ENCODE results near the gene PARD6B. TPM values are rescaled to one million over a fixed set of nuclear protein-coding genes. Genes with fewer than 3 reads are reported as not detected.

Gene PARD6B
- total and polyA plus RNA-seq, 4 donors = 0.92 to 2.6 (median 1.6) TPM

GRCh38 chr20:50801747-50802125, 70.4 kb downstream of the PARD6B start:
- intact Hi-C loops (cut with DNase I) = no loop called here
- Histone ChIP-seq H3K36me3 (ENCODE audit: control insufficient read depth in 1 of 2, insufficient read depth in 2 of 2, low read length in 1 of 2) (no peaks in the 10 kb centered on the region), H3K9me3 (ENCODE audit: control insufficient read depth, low read length) (no peaks in the 10 kb centered on the region), H3K27me3 (ENCODE audit: control insufficient read depth in 1 of 2, insufficient read depth in 2 of 2, low read length in 1 of 2) (no peaks in the 10 kb centered on the region), H3K27ac (ENCODE audit: low read depth in 1 of 2, low read length in 2 of 2) (no peak overlapping the region), H3K4me3 (ENCODE audit: low read length in 2 of 2) (no peak overlapping the region), H3K4me1 (ENCODE audit: control insufficient read depth in 1 of 2, insufficient read depth in 2 of 2, low read length in 2 of 2) (no peaks in the 10 kb centered on the region)
- ATAC-seq (ENCODE audit: low FRiP score) = no peak
- 97 to 100% methylated on average over 5 of the region's 5 CpGs for WGBS, 2 donors
- no peak for DNase-seq

DNA sequence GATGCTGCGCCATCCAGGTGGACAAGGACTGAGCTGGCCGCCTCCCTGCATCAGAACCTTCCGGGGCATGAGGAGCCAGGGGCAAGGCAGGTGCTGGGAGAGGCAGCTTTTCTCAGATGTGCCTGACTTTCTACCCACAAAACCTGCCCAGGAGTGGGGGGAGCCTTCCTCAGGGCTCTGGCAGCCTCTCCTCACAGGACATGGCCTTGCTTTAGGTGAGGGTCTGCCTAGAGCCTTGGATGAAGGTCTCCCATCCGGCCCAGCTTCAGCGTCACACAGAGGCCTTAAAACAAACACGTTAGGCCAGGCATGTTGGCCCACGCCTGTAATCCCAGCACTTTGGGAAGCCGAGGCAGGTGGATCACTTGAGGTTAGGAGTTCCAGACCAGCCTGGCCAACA, 70.9 kb downstream of the PARD6B start:
- intact Hi-C loops (cut with DNase I) = no loop called here
- DNase-seq = no peak
- WGBS, 2 donors = 96 to 97% methylated on average over 8 of the region's 8 CpGs

GRCh38 chr20:50804437-50805348, 73.3 kb downstream of the PARD6B start:
- DNase-seq (no peak), ATAC-seq (ENCODE audit: low FRiP score) (no peak)
- 35 to 54% methylated on average over 11 of the region's 11 CpGs for WGBS, 2 donors
- Histone ChIP-seq H3K36me3 (ENCODE audit: control insufficient read depth in 1 of 2, insufficient read depth in 2 of 2, low read length in 1 of 2) (no peaks in the 10 kb centered on the region), H3K27me3 (ENCODE audit: control insufficient read depth in 1 of 2, insufficient read depth in 2 of 2, low read length in 1 of 2) (no peaks in the 10 kb centered on the region), H3K4me1 (ENCODE audit: control insufficient read depth in 1 of 2, insufficient read depth in 2 of 2, low read length in 2 of 2) (no peaks in the 10 kb centered on the region), H3K4me3 (ENCODE audit: low read length in 2 of 2) (no peak overlapping the region), H3K9me3 (ENCODE audit: control insufficient read depth, low read length) (no peaks in the 10 kb centered on the region), H3K27ac (ENCODE audit: low read depth in 1 of 2, low read length in 2 of 2) (no peak overlapping the region)
- intact Hi-C loops (cut with DNase I) = no loop called here

More for the DNA sequence above, 70.9 kb downstream of the PARD6B start:
- Histone ChIP-seq H3K27me3 (ENCODE audit: control insufficient read depth in 1 of 2, insufficient read depth in 2 of 2, low read length in 1 of 2) (no peaks in the 10 kb centered on the region), H3K4me1 (ENCODE audit: control insufficient read depth in 1 of 2, insufficient read depth in 2 of 2, low read length in 2 of 2) (no peaks in the 10 kb centered on the region), H3K27ac (ENCODE audit: low read depth in 1 of 2, low read length in 2 of 2) (no peak overlapping the region), H3K36me3 (ENCODE audit: control insufficient read depth in 1 of 2, insufficient read depth in 2 of 2, low read length in 1 of 2) (no peaks in the 10 kb centered on the region), H3K4me3 (ENCODE audit: low read length in 2 of 2) (no peak overlapping the region), H3K9me3 (ENCODE audit: control insufficient read depth, low read length) (no peaks in the 10 kb centered on the region)
- ATAC-seq (ENCODE audit: low FRiP score) = no peak

GRCh38 chr20:50805349-50805684, 73.9 kb downstream of the PARD6B start:
- H3K4me3 ChIP-seq (ENCODE audit: low read length in 2 of 2) = no peak overlapping the region
- H3K9me3 ChIP-seq (ENCODE audit: control insufficient read depth, low read length) = no peaks in the 10 kb centered on the region
- no peak overlapping the region for H3K27ac ChIP-seq (ENCODE audit: low read depth in 1 of 2, low read length in 2 of 2)
- ATAC-seq (ENCODE audit: low FRiP score) = no peak
- H3K36me3 ChIP-seq (ENCODE audit: control insufficient read depth in 1 of 2, insufficient read depth in 2 of 2, low read length in 1 of 2) = no peaks in the 10 kb centered on the region
- H3K4me1 ChIP-seq (ENCODE audit: control insufficient read depth in 1 of 2, insufficient read depth in 2 of 2, low read length in 2 of 2) = no peaks in the 10 kb centered on the region
- H3K27me3 ChIP-seq (ENCODE audit: control insufficient read depth in 1 of 2, insufficient read depth in 2 of 2, low read length in 1 of 2) = no peaks in the 10 kb centered on the region
- intact Hi-C loops (cut with DNase I) = no loop called here
- 3 to 7% methylated on average over 1 of the region's 1 CpG for WGBS, 2 donors
- no peak for DNase-seq

DNA sequence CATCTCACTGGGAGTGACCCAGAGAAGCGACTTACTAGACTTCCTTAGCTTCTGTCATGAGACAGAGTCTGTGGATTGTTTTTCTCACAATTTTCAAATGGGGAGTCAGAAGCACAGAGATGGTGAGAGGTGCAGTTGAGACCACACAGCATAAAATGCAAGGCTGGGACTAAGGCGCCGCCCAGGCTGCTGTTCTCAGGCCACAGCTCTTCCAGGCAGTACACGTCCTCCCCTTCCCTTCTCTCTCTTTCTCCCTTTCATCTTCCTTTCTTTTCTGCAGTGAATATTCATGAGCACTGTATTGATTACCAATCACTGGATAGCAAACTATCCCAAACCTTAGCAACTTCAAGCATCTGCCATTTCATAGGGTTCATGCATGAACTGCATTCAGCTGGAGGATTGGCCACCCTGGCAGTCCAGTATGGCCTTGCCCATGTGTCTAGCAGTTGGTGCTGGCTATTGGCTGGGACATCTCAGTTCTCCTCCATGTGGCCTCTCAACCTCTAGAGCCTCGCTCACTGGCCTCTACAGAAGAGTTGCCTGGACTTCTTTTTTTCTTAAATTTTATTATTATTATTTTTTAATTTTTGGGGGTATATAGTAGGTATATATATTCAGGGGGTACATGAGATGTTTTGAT, 74.9 kb downstream of the PARD6B start:
- intact Hi-C loops (cut with DNase I) = no loop called here
- no peak for ATAC-seq (ENCODE audit: low FRiP score)
- no peaks in the 10 kb centered on the region for H3K27me3 ChIP-seq (ENCODE audit: control insufficient read depth in 1 of 2, insufficient read depth in 2 of 2, low read length in 1 of 2)
- no peaks in the 10 kb centered on the region for H3K36me3 ChIP-seq (ENCODE audit: control insufficient read depth in 1 of 2, insufficient read depth in 2 of 2, low read length in 1 of 2)
- H3K4me3 ChIP-seq (ENCODE audit: low read length in 2 of 2) = no peak overlapping the region
- WGBS, 2 donors = 94 to 95% methylated on average over 5 of the region's 5 CpGs
- no peaks in the 10 kb centered on the region for H3K4me1 ChIP-seq (ENCODE audit: control insufficient read depth in 1 of 2, insufficient read depth in 2 of 2, low read length in 2 of 2)
- DNase-seq = no peak
- no peaks in the 10 kb centered on the region for H3K9me3 ChIP-seq (ENCODE audit: control insufficient read depth, low read length)
- H3K27ac ChIP-seq (ENCODE audit: low read depth in 1 of 2, low read length in 2 of 2) = no peak overlapping the region

Other genes starting within 250 kb of the PARD6B start
- 10 to 100 TPM; 31.2 to 51.6 TPM for gene PTPN1, start 221.2 kb upstream of the PARD6B start, total RNA-seq
- gene PTPN1, start 221.2 kb upstream of the PARD6B start, polyA plus RNA-seq = 10 to 100 TPM; 17.7 to 19.8 TPM
- gene RIPOR3, start 40.0 kb upstream of the PARD6B start, total RNA-seq = 1 to 10 TPM; 3.4 to 8.0 TPM
- 1 to 10 TPM in 1 of 2 donors, under 1 TPM in 1; 0.23 to 1.1 TPM for gene RIPOR3, start 40.0 kb upstream of the PARD6B start, polyA plus RNA-seq
- 1 to 10 TPM; 4.9 to 5.4 TPM for gene BCAS4, start 63.5 kb downstream of the PARD6B start, total RNA-seq
- gene BCAS4, start 63.5 kb downstream of the PARD6B start, polyA plus RNA-seq = 1 to 10 TPM; 9.5 to 9.7 TPM
- gene ADNP, start 199.9 kb downstream of the PARD6B start, total RNA-seq = 10 to 100 TPM; 48.1 to 61.4 TPM
- gene ADNP, start 199.9 kb downstream of the PARD6B start, polyA plus RNA-seq = 10 to 100 TPM in 1 of 2 donors, 1 to 10 TPM in 1; 9.4 to 29.8 TPM
- 10 to 100 TPM; 29.6 to 35.8 TPM for gene DPM1, start 227.0 kb downstream of the PARD6B start, total RNA-seq
- gene DPM1, start 227.0 kb downstream of the PARD6B start, polyA plus RNA-seq = 10 to 100 TPM; 54.5 to 59.0 TPM
- gene MOCS3, start 227.2 kb downstream of the PARD6B start, total RNA-seq = 1 to 10 TPM; 2.7 to 3.2 TPM
- gene MOCS3, start 227.2 kb downstream of the PARD6B start, polyA plus RNA-seq = 1 to 10 TPM; 1.0 to 2.6 TPM

Measured in aorta (tissue), 5 donors.